ENCODE results near the gene SLC22A4.

Gene SLC22A4

DNA sequence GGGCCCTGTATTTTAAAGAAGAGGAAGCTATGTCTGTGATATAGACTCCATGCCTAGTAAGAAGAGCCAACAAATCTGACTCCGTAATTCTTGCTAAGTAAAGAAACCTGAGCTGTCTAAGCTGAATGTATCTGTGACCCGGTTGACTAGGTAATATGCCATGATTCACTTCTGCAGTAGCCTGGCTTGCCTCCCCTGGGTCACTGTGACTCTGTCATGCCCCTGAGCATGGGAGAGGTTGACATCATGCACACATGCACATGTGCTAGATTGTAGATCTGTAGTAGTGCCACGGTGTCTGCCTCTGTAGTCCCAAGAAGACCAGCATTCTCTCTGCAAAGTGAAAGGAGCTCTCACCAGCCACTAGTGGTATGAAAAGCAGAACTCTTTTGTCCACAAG is 84.4 kb downstream of the SLC22A4 start:
- DNase-seq, result no peak

DNA sequence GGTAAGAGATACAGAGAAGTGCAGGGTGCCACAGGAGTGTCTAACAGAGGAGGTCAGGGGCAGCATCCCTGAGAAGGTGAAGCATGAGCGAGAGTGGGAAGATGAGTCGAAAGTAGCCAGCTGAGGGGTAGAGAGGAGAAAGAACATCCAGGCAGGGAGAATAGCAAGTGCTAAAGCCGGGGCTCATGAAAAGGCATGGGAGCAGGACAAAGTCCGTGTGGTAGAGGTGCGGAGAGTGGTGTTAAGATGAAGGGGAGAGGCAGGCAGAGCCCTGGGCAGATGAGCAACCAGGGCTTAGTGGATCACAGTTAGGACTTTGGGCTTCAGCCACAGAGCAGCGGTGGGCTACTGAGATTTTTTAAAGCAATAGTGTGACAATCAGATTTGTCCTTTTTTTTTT is 85.9 kb downstream of the SLC22A4 start:
- no peak for DNase-seq

DNA sequence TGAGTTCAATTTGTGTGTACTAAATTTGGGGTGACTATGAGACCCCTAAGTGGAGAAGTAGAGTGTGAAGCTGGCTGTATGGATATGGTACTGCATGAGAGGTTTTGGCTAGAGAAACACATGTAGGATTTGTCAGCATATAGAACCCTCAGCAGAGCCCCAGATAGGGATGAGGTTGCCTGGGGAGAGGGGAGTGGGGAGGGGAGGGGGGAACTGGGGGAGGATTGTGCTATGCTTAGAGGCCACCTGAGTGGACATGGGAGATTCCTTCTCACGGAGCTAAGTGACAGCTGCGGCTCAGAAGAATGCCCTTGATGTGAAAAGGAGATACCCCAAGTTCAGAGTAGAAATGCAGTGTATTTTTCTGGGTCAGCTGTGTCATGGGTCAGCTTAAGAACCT is 86.5 kb downstream of the SLC22A4 start:
- no peak for DNase-seq

DNA sequence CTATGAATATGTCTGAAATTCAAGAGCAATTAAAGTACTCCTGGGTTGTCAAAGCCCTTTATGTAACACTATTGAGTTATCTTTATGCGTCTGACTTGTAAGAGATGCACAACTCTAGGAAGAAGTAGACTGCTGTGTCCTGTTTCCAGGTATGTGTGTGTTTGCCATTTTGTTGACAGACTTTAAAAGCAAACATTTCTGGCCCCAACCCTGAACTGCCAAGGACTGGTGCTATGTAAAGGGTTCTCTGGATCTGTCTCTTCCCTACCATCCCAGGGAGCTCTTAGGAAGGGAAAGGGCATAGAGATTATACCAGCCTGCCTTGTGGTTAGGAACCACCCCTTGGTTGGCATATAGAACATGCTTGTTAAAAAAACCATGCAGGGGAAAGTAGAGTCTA is 87.4 kb downstream of the SLC22A4 start:
- no peak for DNase-seq

DNA sequence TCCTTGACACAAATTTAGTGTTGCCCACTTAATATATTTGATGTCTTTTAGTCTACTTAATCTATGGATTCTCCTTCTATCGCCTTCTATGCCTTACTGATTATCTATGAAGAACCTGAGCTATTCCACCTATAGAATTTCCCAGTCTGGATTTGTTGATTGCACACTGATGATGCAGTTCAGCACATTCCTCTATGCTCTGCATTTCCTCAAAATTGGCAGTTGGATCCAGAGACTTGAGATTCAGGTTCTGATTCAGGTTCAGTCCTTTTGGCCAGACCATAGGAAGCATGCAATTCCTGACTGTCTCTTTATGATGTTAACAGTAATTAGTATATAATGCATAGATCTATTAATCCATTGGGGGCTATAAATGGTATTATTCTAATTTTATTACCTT is 89.1 kb downstream of the SLC22A4 start:
- DNase-seq, result no peak

DNA sequence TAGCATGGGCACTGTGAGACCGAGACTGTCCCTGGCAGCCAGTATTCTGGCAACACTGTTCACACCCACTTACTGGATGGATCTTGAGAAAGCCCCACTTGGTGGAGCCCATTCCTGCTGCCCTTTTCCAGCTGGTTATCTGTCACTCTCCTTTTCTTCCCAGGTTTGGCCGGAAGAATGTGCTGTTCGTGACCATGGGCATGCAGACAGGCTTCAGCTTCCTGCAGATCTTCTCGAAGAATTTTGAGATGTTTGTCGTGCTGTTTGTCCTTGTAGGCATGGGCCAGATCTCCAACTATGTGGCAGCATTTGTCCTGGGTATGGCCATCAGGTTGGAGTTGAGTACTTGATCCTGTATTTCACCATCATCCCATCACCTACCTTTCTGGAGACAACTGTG is 89.8 kb downstream of the SLC22A4 start:
- DNase-seq, result no peak

DNA sequence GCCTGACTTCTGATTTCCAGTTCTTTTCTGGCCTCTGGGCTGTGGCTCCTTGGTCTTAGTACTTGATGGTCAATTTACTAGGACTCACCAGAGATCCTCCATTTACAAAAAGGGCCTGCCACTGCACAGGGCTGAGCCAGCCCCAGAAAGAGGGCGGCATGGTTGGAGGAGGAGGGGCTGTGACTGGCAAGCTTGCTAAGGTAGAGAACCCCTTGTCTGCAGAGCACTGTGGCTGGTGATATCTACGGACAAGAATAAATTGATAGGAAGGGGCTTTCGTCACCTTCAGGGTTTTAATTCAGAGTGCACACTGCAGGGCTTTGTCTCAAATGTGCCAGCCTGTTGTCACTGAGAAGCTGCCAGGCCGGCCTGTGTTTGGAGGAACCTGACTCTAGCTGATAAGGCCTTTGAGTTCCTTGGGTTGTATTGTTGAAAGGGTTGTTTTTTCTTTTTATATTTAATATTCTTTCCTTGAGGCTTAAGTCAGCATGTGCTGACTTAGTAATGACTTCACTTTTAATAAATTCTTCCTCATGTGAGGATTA is 90.4 kb downstream of the SLC22A4 start:
- no peak for DNase-seq

DNA sequence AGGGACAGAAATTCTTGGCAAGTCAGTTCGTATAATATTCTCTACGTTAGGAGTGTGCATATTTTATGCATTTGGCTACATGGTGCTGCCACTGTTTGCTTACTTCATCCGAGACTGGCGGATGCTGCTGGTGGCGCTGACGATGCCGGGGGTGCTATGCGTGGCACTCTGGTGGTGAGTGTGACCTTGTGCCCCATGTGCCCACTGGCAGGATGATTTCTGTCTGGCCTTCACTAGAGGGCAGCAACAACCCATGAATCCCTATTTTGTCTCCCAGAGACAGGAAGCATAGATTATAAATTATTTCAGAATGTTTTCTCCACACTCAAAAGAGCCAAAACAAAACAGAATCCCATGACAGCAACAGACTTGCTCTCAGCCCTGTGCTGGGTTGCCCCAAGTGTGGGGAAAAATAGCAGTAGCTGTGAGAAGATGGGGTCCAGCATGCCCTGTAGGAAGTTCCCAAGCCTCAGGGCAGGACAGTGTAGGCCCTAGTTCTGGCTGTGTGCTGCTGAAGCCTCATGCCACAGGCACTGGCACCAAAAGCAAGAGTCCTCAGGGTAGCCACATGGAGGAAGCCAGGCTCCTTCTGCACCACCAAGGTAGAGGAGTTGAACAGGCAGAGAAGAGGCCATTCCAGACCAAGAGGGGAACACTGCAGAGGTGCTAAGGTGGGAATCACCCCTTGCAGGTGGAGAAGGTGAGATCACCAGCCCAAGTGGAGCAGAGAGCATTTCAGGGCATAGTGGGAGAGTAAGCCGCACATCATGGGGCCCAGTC is 91.3 kb downstream of the SLC22A4 start:
- DNase-seq, result peak; percentile 41

DNA sequence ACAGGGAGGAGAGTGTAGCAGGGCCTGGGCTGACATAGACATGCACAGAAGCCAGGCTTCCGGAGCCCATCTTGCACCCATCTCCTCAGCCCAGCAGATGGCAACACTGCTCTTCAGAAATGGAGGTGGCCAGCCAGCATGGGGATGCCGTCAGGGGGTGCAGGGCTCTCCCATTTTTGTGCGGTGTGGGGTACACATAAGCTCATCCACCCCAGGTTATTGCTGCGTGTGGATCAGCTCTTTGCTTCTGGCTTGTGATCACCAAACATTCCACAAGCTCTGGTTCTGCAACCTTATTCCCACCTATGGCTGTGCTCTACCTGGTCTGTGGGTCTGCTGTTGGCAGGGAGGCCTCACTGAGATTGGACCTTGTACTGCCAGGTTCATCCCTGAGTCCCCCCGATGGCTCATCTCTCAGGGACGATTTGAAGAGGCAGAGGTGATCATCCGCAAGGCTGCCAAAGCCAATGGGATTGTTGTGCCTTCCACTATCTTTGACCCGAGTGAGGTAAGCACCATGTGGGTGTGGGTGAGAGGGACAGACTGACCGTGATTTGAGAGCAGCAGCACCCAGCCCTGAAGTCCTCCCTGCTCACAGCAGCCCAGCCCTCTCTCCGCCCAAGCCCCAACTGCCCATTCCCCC is 92.6 kb downstream of the SLC22A4 start:
- DNase-seq, result peak; percentile 71

DNA sequence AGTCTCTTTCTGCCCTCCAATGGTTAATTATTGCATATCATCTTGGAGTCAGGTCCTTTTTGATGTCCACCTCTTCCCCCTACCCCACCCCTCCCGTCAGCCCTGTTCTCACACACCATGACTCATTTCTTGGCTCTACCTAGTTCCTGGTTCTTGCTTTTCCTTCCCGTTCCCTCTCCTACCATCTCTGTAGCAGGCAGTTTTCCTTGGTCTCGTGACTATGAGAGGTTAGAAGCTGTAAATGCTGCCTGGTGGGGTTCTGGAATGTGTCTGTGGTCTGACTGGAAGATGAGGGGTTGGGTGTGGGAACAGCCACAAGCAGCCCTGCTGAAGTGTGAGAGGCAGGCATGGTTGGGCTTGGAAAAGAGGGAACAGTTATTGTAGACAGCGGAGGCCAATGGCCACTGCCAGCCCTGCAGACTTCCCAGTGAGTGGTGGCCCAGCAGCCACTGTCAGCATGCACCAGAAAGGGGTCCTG is 93.5 kb downstream of the SLC22A4 start:
- no peak for DNase-seq

DNA sequence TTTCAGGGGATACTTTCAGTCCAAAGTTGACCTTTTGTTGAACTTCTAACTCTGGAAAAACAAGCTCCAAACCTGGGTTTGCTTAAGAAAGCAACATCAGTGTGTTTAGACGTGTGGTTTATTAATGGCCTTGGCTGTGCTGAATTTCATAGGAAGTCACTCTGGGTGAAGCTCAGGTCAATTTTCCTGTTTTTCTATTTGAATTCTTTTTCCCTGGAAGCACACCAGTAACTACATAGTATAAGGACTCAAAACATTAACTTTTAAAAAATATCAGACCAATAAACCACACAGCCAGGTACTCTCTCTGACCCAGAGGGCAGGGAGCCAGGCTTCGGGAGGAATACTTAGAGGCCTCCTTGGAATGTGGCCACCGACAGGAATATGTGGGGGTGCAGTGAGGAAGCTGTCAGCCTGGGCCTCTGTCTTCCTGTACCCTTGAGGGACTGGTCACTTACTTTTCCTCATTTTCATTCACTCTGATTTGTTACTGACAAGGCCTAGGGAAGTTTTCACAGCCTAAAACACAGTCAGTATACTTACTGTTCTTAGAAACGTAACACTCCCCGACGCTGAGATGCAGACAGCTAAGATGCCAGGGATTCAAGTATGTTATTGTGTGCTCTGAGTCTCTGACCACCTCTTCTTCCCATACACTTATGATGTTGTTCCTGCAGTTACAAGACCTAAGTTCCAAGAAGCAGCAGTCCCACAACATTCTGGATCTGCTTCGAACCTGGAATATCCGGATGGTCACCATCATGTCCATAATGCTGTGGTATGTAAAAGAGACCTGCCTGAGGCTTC is 94.3 kb downstream of the SLC22A4 start:
- no peak for DNase-seq

DNA sequence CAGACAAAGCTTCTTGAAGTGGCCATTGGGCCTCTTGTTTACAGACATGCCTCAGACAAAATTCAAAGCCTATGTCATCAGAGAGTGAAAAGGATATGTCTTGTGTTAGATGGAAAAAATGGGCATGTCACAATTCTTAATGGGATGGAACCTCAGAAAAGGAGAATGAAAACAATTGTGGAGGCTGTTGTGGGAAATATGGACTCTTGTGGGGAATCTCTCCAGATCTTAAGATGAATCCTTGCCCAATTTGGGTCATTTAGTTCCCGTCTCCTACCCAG is 94.8 kb downstream of the SLC22A4 start:
- DNase-seq, result no peak

DNA sequence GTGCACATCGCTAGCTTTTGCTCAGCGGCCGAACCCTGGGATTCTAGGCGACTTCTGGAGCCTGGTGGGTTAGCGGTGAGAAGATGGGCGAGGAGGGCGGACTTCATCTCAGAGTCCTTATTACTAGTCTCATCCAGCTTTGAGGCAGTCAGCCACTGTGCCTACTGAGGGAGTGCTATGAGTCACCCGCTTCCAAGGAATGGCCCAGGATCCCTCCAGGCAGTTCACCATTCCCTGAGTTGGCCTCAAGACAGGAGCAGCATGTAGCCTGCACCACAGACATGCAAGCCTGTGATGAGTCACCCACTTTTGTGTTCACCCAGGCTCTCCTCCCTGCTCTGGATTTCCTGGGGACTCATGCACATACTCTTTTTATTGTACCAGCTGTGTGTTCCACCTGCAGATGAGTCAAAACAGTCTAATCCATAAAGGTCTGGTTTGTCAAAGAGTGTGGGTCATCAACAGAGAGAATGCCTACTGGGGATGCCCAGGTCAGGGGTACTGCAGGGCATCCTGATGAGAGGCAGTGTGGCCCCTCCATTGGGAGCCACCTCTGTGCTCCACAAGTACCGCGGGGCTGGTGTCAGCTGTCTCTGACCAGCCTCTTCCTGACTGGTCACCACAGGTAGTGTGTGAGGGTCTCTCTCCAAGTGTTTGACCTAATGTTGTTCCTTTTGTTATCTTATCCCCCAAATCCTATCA is 95.5 kb downstream of the SLC22A4 start:
- peak; percentile 25 for DNase-seq

DNA sequence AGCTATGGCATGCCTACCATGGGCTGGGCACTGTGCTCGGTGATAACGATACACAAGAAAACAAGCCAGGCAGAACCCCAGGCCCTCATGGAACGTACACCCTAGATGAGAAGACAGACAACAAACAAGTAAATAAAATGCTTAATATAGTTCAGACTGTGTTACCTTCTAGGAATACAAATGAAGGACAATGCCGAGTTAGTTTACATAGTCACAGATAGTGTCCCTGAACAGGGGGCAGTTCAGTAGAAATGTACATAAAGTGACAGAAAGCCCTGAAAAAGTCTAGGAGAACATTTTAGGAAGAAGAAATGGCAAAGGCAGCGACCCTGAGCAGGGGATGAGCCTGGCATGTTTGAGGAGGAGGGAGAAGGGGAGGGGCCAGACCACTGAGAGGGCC is 97.1 kb downstream of the SLC22A4 start:
- no peak for DNase-seq

DNA sequence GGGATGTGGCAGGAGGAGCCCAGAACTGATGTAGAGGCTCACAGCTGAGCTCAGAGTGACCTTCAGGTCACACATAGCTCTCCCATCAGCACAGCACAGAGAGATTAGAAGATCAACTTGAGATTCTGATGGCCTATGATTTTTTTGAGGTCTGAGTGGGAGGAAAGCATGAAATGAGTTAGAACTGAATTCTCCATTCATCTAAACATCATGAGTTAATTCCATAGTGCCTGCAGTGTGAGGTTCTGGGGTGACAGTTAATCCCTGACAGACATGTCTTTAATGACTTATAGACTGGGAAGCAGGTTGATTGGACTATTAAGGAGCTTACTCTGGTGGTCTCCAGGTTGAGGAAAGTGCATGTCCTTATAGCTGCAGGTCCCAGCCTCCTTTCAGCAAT is 97.7 kb downstream of the SLC22A4 start:
- DNase-seq, result no peak

DNA sequence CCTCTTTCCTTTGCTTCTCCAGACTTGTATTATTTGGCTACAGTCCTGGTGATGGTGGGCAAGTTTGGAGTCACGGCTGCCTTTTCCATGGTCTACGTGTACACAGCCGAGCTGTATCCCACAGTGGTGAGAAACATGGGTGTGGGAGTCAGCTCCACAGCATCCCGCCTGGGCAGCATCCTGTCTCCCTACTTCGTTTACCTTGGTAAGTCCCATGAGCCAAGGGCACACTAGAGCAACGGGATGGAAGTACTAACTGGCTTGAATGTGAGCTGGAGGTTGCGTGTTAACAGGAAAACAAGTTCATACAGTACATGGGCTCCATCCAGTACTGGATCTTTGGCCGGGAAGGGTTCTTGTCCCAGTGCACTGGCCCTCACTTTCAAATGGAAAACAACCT is 98.2 kb downstream of the SLC22A4 start:
- DNase-seq, result no peak

DNA sequence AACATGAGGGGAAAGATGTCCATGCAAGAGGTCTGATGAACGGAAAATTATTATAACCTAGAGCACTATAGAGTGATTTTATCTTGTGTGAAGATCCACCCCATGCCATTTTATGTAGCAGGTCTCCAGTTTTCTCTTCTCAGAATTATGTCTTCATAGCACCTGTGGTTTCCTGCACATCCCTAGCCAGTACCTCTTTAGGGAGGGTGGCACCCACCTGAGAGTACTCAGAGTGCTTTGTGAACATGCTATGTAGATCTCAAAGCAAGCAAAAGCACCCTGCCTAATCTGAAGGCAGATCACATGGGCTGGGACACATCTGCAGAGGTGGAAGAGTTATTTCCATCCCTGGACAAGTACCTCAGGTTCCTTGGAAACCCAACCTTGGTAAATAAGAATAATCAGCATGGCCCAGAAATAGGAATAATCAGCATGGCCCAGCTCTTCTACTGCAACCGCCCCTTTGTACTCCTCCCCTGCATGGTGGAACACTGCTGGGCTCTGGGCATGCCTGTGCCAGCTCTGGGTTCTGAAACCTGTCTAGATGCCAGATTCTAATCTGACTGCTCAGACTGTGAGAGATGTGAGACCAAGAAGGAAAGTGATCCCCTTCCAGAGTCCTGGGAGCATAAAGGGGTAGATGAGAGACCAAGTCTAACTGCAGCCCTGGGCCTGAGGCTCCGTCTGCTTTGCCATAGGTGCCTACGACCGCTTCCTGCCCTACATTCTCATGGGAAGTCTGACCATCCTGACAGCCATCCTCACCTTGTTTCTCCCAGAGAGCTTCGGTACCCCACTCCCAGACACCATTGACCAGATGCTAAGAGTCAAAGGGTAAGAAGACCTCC is 99.0 kb downstream of the SLC22A4 start:
- no peak for DNase-seq
